Hepatocyte (in vitro differentiated cells): Measurements from ENCODE around the gene OR8B8. TPM values are rescaled to one million over a fixed set of nuclear protein-coding genes. Genes with fewer than 3 reads are reported as not detected.

Experiments
- DNase-seq: peaks from one replicate; pipeline ENCODE4 v3.0.0-alpha.2; 2016; ENCODE audit warnings: low spot score
- H2AFZ ChIP-seq: fragments of 200-600 bp; sonication (generic); 2 replicates; pipeline ENCODE4 v1.6.0; 2016; ENCODE audit warnings: antibody characterized with exemption, mild to moderate bottlenecking
- H3K27ac ChIP-seq: fragments of 200-600 bp; sonication (generic); 2 replicates; pipeline ENCODE4 v1.5.1; 2016; ENCODE audit warnings: mild to moderate bottlenecking
- H3K27me3 ChIP-seq: fragments of 200-600 bp; sonication (generic); 2 replicates; pipeline ENCODE4 v1.6.1; 2016
- H3K36me3 ChIP-seq: fragments of 200-600 bp; sonication (generic); replicated peaks from 2 replicates; pipeline ENCODE4 v1.5.1; 2016; ENCODE audit warnings: low read depth; ENCODE audit not compliant: insufficient read depth
- H3K4me1 ChIP-seq: fragments of 200-600 bp; sonication (generic); 2 replicates; pipeline ENCODE4 v1.5.1; 2016; ENCODE audit warnings: mild to moderate bottlenecking, moderate library complexity; ENCODE audit not compliant: insufficient read depth
- H3K4me2 ChIP-seq: fragments of 200-600 bp; sonication (generic); 2 replicates; pipeline ENCODE4 v1.6.0; 2016
- H3K4me3 ChIP-seq: fragments of 200-600 bp; sonication (generic); 2 replicates; pipeline ENCODE4 v1.5.1; 2016; ENCODE audit warnings: mild to moderate bottlenecking
- H3K79me2 ChIP-seq: fragments of 200-600 bp; sonication (generic); 2 replicates; pipeline ENCODE4 v1.6.0; 2017; ENCODE audit warnings: mild to moderate bottlenecking
- H3K9me2 ChIP-seq: fragments of 200-600 bp; sonication (generic); replicated peaks from 2 replicates; pipeline ENCODE4 v1.6.0; 2017; ENCODE audit warnings: mild to moderate bottlenecking; ENCODE audit not compliant: insufficient read depth
- H3K9me3 ChIP-seq: fragments of 200-600 bp; sonication (generic); 2 replicates; pipeline ENCODE4 v1.5.1; 2016; ENCODE audit warnings: low read depth, mild to moderate bottlenecking
- H4K20me1 ChIP-seq: fragments of 200-600 bp; sonication (generic); 2 replicates; pipeline ENCODE4 v1.6.0; 2016; ENCODE audit warnings: mild to moderate bottlenecking; ENCODE audit not compliant: insufficient read depth, poor library complexity, severe bottlenecking
- CTCF ChIP-seq: fragments of 200-600 bp; sonication (generic); IDR thresholded peaks from 2 replicates; pipeline ENCODE4 v1.5.1; 2016; ENCODE audit warnings: antibody characterized with exemption, mild to moderate bottlenecking; ENCODE audit not compliant: poor library complexity
- EZH2 ChIP-seq: fragments of 200-600 bp; sonication (generic); IDR thresholded peaks from 2 replicates; pipeline ENCODE4 v1.6.1; 2016; ENCODE audit warnings: antibody characterized with exemption, mild to moderate bottlenecking, borderline replicate concordance
- EZH2phosphoT487 ChIP-seq: fragments of 200-600 bp; sonication (generic); IDR thresholded peaks from one replicate; pipeline ENCODE4 v1.6.1; 2018; ENCODE audit warnings: antibody characterized with exemption, mild to moderate bottlenecking, low read depth, moderate library complexity; ENCODE audit not compliant: unreplicated experiment, severe bottlenecking
- WGBS: methylation state at CpG from one replicate; pipeline ENCODE4 v1.1.6; 2016; ENCODE audit warnings: low lambda C conversion rate; ENCODE audit errors: missing lambda C conversion rate; 5-methylcytosine and 5-hydroxymethylcytosine counted together
- polyA plus RNA-seq: library from polyadenylated mRNA; unstranded; fragments of >200 nt; fragmentation: Nextera tagmentation; extraction: Ambion mirVana; gene quantifications from 2 replicates; pipeline ENCODE4 v1.2.1, GENCODE V29; 2016
- total RNA-seq: library from RNA; depleted of rRNA; stranded (reverse); fragments of >200 nt; gene quantifications from 2 replicates; pipeline ENCODE4 v1.2.3, GENCODE V29; 2014

Gene OR8B8
- total and polyA plus RNA-seq, 2 experiments from 2014 or later = not detected

GRCh38 chr11:124475265-124475664 is 29.8 kb upstream of the OR8B8 start:
- DNase-seq = no peak
- H3K27ac ChIP-seq = no peak overlapping the region
- no peaks in the 10 kb centered on the region for H3K27me3 ChIP-seq
- H3K4me2 ChIP-seq = no peak overlapping the region
- H3K36me3 ChIP-seq = no peaks in the 10 kb centered on the region
- no peaks in the 10 kb centered on the region for H3K79me2 ChIP-seq
- no peaks in the 10 kb centered on the region for H3K4me1 ChIP-seq
- H3K9me3 ChIP-seq = no peaks in the 10 kb centered on the region
- H2AFZ ChIP-seq = no peak overlapping the region
- H3K9me2 ChIP-seq = no peaks in the 10 kb centered on the region
- no peaks in the 10 kb centered on the region for H4K20me1 ChIP-seq
- H3K4me3 ChIP-seq = no peak overlapping the region
- TF ChIP-seq CTCF (no peak), EZH2 (no peak), EZH2phosphoT487 (no peak)
- 47% methylated on average over 2 of the region's 2 CpGs for WGBS

GRCh38 chr11:124474779-124475178 is 29.3 kb upstream of the OR8B8 start:
- WGBS = 88% methylated on average over 2 of the region's 2 CpGs

GRCh38 chr11:124474079-124474478 is 28.6 kb upstream of the OR8B8 start:
- Histone ChIP-seq H3K27me3 (no peaks in the 10 kb centered on the region), H3K4me3 (no peak overlapping the region), H3K9me2 (no peaks in the 10 kb centered on the region), H3K36me3 (no peaks in the 10 kb centered on the region), H4K20me1 (no peaks in the 10 kb centered on the region), H3K4me2 (no peak overlapping the region), H3K4me1 (no peaks in the 10 kb centered on the region), H3K79me2 (no peaks in the 10 kb centered on the region), H2AFZ (no peak overlapping the region), H3K9me3 (no peaks in the 10 kb centered on the region), H3K27ac (no peak overlapping the region)
- no peak for DNase-seq
- TF ChIP-seq EZH2 = no peak
- no peak for TF ChIP-seq EZH2phosphoT487
- no peak for TF ChIP-seq CTCF
- WGBS = 67% methylated on average over 1 of the region's 1 CpG

More at GRCh38 chr11:124474779-124475178, 29.3 kb upstream of the OR8B8 start:
- Histone ChIP-seq H3K36me3 (no peaks in the 10 kb centered on the region), H3K9me3 (no peaks in the 10 kb centered on the region), H3K79me2 (no peaks in the 10 kb centered on the region), H2AFZ (no peak overlapping the region), H3K4me3 (no peak overlapping the region), H3K9me2 (no peaks in the 10 kb centered on the region), H4K20me1 (no peaks in the 10 kb centered on the region), H3K4me2 (no peak overlapping the region), H3K27me3 (no peaks in the 10 kb centered on the region), H3K4me1 (no peaks in the 10 kb centered on the region), H3K27ac (no peak overlapping the region)
- TF ChIP-seq CTCF = no peak
- no peak for TF ChIP-seq EZH2
- TF ChIP-seq EZH2phosphoT487 = no peak
- no peak for DNase-seq

GRCh38 chr11:124473476-124473875 is 28.0 kb upstream of the OR8B8 start:
- Histone ChIP-seq H3K27ac (no peak overlapping the region), H3K27me3 (no peaks in the 10 kb centered on the region), H4K20me1 (no peaks in the 10 kb centered on the region), H3K4me1 (no peaks in the 10 kb centered on the region), H3K9me3 (no peaks in the 10 kb centered on the region), H3K36me3 (no peaks in the 10 kb centered on the region), H3K79me2 (no peaks in the 10 kb centered on the region), H3K4me2 (no peak overlapping the region), H2AFZ (no peak overlapping the region), H3K9me2 (no peaks in the 10 kb centered on the region), H3K4me3 (no peak overlapping the region)
- WGBS = 91% methylated on average over 1 of the region's 1 CpG
- TF ChIP-seq CTCF = no peak
- no peak for TF ChIP-seq EZH2
- no peak for TF ChIP-seq EZH2phosphoT487
- no peak for DNase-seq
